HG03520 (cell line): ENCODE results near the gene LAMA2.

Experiments used
- ATAC-seq: cut with Tn5 transposase; IDR thresholded peaks from one replicate; pipeline ENCODE4 v1.9.1; 2021; ENCODE audit warnings: mild to moderate bottlenecking, moderate library complexity; ENCODE audit not compliant: unreplicated experiment

The LAMA2 gene

GRCh38 chr6:129500958-129501739, 618.2 kb downstream of the LAMA2 start:
- ATAC-seq, result no peak

DNA sequence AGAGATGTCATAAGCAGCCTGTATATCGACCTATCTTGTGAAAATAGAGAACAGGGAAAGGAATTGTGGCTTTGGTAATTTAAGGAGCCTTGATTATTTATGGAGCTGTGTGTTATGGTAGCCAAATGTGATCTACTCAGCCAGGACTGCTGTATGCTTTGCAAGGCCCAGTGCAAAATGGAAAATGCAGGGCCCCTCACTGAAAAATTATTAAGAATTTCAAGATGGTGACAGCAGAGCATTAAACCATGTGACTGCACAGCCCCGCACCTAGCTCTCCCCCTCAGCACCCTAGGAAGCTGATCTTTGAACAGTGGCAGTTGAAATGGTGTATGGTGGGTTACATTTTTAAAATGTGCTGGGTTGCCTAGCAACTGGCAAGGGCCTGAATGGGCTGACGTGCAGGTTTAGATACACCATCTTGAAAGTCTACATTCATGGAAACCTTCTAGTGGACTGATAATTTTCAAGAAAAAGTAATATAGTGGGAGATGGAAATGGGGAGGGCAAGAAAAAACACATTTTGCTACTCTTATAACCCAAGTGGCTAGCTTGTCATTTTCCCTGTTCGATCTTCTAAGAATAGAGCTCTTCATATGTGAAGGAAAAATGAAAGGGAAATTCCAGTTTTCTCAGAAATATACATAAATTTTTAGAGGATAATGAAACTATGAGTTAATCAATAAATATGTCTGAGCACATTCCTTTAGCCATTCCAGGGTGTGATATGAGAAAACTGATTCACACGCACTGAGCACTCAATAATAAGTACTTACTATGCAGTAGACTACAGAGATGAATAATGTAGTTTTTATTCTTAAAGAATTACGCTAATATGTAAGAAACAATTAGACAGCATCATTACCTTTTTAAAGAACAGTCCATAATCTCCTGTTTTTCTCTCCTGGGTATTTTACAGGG, 619.1 kb downstream of the LAMA2 start:
- no peak for ATAC-seq

DNA sequence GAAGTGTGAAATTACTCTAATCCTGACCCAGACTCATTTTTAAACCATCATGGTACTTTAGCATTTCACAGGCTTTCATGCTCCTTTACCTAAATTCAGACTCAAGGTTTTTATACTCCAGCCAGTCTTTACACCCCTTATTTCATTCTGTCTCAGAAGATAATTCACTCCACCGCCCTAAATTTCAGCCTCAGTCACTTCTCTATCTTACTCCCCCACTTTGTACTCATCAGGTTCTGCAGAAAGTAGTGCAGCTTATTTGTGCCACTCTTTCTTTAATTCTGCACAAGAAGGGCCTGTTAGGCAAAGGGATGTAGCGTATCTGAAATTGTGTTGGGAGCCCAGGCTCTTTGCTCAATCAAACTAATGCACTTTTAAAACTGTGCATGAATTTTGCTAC, 621.5 kb downstream of the LAMA2 start:
- no peak for ATAC-seq

- ATAC-seq, result no peak
These were observed 624.3 kb downstream of the LAMA2 start for GRCh38 chr6:129507059-129507807.

DNA sequence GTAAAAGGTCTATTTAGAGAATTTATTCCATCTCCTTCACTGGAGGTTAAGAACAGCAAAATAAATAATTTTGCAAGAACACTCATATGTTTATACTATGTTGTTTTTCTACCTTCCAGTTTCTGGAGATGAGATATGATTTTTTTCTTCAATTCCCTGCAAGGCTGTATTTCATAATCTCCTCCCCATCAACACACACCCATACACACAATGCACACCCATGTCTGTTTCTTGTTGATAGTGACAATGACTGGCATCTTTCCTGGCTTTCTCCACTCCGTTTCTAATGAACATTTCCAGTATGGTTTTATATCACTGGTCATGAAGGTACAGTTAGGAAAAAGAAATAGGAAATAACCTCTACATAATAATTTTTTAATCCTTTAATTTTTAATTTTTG, 624.9 kb downstream of the LAMA2 start:
- ATAC-seq, result no peak

- no peak for ATAC-seq
These were observed 625.7 kb downstream of the LAMA2 start for GRCh38 chr6:129508477-129509145.

DNA sequence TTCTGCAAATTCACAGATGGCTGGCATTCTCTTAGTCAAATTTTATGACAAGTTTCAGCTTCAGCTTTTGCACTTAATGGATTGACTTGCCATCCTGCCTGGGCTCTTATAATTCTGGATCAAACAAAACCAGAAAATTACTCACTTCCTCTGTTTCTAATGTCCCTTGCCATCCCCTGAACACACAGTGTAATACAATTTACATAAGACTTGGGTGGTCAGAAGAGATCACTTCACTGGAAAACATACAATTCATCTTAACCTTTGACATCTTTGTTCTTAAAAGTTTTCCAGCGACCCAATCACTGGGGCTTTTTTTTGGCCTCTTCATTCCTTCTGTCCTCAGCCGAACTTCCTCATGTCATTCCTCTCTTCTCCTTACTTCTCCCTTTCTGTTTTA, 628.0 kb downstream of the LAMA2 start:
- no peak for ATAC-seq

- no peak for ATAC-seq
These were observed 630.5 kb downstream of the LAMA2 start for GRCh38 chr6:129513471-129513870.

DNA sequence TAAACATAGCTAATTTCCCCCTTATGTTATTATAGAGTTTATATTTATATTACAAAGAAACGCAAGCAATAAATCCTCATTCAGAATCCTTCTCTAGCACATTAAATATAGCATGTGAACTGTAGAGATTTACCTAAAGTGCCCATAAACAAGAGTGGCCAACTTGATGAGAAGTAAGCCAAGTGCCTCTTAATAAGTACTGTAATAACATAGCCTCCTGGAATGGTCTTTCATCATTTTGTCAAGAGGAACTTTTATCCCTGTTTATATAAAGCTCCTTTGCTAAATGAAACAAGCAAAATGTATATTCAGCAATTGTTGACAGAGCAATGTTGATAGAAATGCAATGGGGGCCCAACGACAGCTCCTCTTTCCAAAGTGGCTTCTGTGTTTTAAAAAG, 632.1 kb downstream of the LAMA2 start:
- ATAC-seq, result no peak

DNA sequence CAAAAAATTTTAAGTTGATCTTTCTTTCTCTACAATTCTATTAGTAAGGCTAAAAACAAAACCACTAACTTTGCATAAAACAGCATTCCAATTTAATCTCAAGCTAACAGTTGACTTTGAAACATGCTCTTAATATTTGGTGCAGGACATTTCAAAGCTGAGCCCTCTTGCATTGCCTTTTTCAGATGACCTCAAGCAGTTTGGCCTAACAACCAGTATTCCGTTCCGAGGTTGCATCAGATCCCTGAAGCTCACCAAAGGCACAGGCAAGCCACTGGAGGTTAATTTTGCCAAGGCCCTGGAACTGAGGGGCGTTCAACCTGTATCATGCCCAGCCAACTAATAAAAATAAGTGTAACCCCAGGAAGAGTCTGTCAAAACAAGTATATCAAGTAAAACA, 633.1 kb downstream of the LAMA2 start:
- no peak for ATAC-seq

- no peak for ATAC-seq
These were observed 633.8 kb downstream of the LAMA2 start for GRCh38 chr6:129516787-129517186.

GRCh38 chr6:129517288-129517687, 634.4 kb downstream of the LAMA2 start:
- ATAC-seq, result no peak

- no peak for ATAC-seq
These were observed 636.8 kb downstream of the LAMA2 start for GRCh38 chr6:129519750-129520149.

DNA sequence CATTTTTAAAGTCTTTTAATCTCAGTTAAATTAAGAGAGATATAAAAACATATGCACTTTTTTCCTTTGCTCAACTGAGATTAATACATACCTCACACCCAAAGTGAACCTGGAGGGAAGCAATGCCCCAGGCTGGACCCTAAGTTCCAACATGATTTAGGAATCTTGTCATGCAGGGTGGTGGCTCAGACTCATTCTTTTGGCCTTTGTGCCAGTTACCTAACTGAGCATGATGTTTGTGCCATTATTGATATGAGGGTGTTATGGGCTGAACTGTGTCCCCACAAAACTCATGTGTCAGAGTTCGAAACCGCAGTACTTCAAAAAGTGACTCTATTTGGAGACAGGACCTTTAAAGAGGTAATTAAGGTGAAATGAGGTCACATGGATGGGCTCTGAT, 639.0 kb downstream of the LAMA2 start:
- ATAC-seq, result no peak

DNA sequence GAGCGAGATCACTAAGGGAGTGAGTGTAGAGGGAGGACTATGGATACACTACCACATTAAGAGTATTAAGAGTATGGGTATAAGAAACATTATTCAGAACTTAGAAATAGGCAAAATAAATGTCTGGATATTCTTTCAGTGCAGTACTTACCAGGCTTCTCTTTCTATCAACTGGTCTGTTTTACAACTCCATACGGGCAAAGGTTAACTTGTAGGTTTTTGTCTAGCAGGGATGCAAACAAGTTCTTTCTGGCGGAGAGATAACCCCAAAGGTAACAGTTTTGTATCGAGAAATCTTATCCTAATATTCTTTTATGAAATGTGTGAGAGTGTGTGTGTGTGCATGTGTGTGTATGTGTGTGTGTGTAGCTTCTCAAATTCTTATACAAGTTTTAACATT, 640.9 kb downstream of the LAMA2 start:
- no peak for ATAC-seq

DNA sequence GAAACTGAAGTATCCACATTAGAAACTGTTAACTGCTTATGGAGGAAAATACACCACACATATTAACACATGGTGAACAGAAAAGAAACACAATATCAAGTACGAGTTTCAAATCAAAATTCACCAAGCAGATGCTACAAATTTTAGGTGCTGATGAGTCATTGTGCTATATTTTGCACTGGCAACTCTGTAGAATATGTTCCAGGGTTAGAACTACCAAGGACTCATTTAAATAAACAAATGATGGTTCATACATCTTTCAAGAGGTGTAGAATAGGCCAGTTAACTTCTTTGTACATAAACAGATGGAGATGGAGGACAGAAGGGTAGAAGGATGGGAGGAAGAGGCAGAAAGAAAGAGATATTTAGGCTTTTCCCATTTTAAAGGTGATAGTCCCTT, 642.1 kb downstream of the LAMA2 start:
- ATAC-seq, result no peak

GRCh38 chr6:129534926-129535325, 652.0 kb downstream of the LAMA2 start:
- ATAC-seq, result no peak

DNA sequence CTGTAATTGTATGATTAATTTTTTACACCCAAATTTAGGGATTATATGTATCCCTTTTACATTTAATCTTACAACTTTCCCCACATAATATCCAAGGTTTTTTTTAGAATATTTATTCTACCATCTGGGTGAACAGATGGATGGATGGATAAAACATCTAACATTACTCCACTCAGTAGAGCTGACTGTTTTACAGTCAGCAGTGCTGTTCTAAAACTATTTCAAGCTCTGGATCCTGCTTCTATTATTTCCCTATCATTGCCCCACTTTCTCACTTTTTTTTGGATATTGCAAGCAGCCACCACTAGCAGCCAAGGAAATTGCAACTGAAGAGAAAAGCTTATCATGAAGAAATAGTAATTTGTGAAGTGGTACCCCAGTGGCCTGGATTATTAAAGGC, 653.3 kb downstream of the LAMA2 start:
- ATAC-seq, result no peak

- ATAC-seq, result no peak
These were observed 656.1 kb downstream of the LAMA2 start for GRCh38 chr6:129539032-129539431.

DNA sequence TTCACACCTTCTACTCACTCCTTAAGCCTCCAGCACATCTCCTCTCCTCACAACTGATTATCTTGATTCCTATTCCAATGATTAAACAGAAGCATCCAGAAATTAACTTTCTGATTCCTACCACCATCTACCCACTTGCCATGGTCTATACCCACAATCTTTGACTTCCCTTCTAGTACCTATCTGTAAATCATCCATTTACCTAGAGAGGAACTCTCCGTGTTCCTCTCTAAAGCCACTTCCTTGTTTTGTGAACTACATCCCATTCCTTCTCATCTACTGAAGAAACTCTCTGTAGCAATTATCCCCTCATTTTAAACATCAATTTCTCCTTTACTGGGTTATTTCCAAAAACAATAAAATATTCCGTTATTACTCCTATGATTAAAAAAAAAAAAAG, 659.8 kb downstream of the LAMA2 start:
- no peak for ATAC-seq

- ATAC-seq, result no peak
These were observed 661.0 kb downstream of the LAMA2 start for GRCh38 chr6:129543981-129544380.
